ENCODE results near the gene IL10RA.
A peak's percentile ranks its signal among the peaks of the same experiment; 100 is the strongest.
"Not testable (repeated sequence)": the region's sequence is repeated elsewhere in the genome, so short reads cannot be mapped to it uniquely, and the experiment has no call there.

The IL10RA gene

DNA sequence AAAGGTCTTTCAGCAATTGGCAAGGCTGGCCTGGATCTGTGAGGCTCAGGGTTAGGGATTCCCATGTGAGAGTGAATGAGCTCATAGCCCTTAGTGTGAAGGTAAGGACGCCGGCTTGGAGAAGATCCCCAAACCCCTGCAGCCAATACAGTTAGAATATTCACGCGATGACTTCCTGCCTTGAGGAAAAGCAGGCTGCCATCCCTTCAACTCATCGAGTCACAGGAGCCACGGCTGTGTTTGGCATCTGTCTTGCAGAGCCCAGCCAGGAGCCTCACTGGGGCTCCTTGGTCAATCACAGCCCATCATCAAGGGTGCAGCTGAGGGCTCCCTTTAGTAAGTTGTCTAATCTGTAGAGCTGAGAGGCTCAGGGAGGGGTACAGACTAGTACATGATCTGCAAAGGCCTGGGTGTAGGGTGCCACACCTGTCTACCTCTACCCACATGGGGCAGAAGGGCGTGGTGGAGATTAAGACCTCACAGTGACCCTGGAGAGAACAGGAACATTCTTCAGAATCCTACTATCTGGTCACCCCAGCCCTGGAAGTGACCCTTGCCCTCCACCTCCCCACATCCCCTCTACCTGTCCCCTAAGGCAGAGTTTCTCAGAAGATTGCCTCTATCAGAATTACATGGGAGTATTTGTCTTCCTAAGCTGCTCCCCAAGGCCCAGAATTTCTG, 18.5 kb downstream of the IL10RA start:
- Mint-ChIP-seq H3K27ac (peak overlapping the region in 2 of 3 experiments; percentile 4 to 30), H3K9me3 (no peaks in the 10 kb centered on the region), H3K27me3 (ENCODE audit: low read depth) (peaks cover 17% of the 10 kb centered on the region), H3K4me3 (no peak overlapping the region), H3K36me3 (ENCODE audit: low read depth) (no peaks in the 10 kb centered on the region), H3K4me1 (peaks cover 24% of the 10 kb centered on the region)
- no peak for TF ChIP-seq CTCF (IDR thresholded peaks at IDR 0.05; ENCODE audit: unreplicated experiment in 3 of 3)

- Mint-ChIP-seq H3K27ac (peak overlapping the region in 2 of 3 experiments; percentile 4 to 30), H3K4me1 (peaks cover 24% of the 10 kb centered on the region), H3K36me3 (ENCODE audit: low read depth) (no peaks in the 10 kb centered on the region), H3K9me3 (no peaks in the 10 kb centered on the region), H3K4me3 (no peak overlapping the region), H3K27me3 (ENCODE audit: low read depth) (peaks cover 17% of the 10 kb centered on the region)
- TF ChIP-seq CTCF (IDR thresholded peaks at IDR 0.05; ENCODE audit: unreplicated experiment in 3 of 3), result no peak
Measured at GRCh38 chr11:118005224-118006152, 19.3 kb downstream of the IL10RA start.

DNA sequence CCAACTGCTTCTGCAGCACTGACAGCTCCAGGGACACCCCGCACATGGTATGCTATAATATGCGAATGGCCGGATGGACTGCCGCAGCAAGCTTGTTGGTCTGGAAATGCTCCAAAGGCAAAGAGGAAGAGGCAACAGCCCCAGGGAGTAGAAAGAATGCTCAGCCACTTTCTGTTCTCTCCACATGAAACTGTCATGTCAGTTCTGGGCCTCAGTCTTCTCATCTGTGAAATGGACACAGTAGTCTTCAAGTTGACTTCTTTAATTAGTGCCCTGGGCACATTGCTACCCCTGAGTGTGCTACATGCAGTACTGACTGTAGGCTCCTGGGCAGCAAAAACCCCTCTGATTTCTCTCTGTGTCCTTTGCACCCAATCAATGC, 19.9 kb downstream of the IL10RA start:
- Mint-ChIP-seq H3K27ac (no peak overlapping the region), H3K9me3 (no peaks in the 10 kb centered on the region), H3K27me3 (ENCODE audit: low read depth) (peaks cover 17% of the 10 kb centered on the region)

DNA sequence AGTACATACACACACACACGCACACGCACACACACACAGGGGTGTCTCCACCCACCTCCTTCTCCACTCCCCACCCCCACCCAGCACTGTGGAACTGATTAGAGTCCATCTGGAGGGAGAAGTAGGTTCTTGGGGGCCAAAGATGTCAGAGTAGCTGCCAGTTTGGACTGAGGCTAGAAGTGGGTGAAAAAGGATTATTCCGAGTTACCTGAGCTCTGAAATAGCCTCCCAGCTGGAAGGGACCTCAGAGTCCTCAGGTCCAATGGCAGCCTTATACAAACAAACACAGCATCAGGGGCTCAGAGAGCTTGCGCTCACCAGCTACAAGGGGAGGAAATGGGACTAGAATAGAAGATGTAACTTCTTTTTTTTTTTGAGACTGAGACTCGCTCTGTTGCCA, 20.8 kb downstream of the IL10RA start:
- no peak overlapping the region for H3K27ac Mint-ChIP-seq
- no peaks in the 10 kb centered on the region for H3K9me3 Mint-ChIP-seq
- H3K36me3 Mint-ChIP-seq (ENCODE audit: low read depth), result no peaks in the 10 kb centered on the region
- H3K27me3 Mint-ChIP-seq (ENCODE audit: low read depth), result peaks cover 17% of the 10 kb centered on the region
- no peak for TF ChIP-seq CTCF (IDR thresholded peaks at IDR 0.05; ENCODE audit: unreplicated experiment in 3 of 3)
- H3K4me1 Mint-ChIP-seq, result peaks cover 18% of the 10 kb centered on the region
- no peak overlapping the region for H3K4me3 Mint-ChIP-seq

More for the DNA sequence above, 19.9 kb downstream of the IL10RA start:
- H3K36me3 Mint-ChIP-seq (ENCODE audit: low read depth), result no peaks in the 10 kb centered on the region
- no peak for TF ChIP-seq CTCF (IDR thresholded peaks at IDR 0.05; ENCODE audit: unreplicated experiment in 3 of 3)
- H3K4me3 Mint-ChIP-seq, result no peak overlapping the region
- H3K4me1 Mint-ChIP-seq, result peaks cover 24% of the 10 kb centered on the region

GRCh38 chr11:118007563-118008270, 21.5 kb downstream of the IL10RA start:
- Mint-ChIP-seq H3K27me3 (ENCODE audit: low read depth) (peaks cover 21% of the 10 kb centered on the region), H3K27ac (peak overlapping the region in 1 of 3 experiments; percentile 10), H3K4me1 (peaks cover 11% of the 10 kb centered on the region)
- H3K4me3 Mint-ChIP-seq; H3K9me3 Mint-ChIP-seq; H3K36me3 Mint-ChIP-seq (ENCODE audit: low read depth): not testable (repeated sequence)
